GM19193 (cell line): ENCODE measurements around the gene CHCHD3.

ENCODE experiments used
- POLR2A ChIP-seq: IDR thresholded peaks from 4 replicates; pipeline ENCODE4 v1.6.1; 2011; ENCODE audit not compliant: insufficient read depth, insufficient read length; ENCODE audit errors: extremely low read depth

CHCHD3 gene

DNA sequence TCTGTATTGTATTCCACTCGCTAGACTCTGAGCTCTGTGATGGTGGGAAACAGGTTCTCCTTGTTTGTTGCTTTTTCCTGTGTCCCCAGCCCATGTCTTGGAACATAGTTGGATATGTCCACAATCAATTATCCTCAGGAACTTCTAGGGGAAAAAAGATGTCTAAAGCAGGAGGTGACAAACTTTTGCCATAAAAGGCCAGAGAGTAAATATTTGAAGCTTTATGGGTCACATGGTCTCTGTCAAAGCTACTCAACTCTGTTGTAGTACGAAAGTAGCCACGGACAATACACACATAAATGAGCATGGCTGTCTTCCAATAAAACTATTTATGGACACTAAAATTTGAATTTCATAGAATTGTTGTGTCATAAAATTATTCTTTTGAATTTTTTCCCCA is 220.5 kb downstream of the CHCHD3 start:
- no peak for TF ChIP-seq POLR2A

DNA sequence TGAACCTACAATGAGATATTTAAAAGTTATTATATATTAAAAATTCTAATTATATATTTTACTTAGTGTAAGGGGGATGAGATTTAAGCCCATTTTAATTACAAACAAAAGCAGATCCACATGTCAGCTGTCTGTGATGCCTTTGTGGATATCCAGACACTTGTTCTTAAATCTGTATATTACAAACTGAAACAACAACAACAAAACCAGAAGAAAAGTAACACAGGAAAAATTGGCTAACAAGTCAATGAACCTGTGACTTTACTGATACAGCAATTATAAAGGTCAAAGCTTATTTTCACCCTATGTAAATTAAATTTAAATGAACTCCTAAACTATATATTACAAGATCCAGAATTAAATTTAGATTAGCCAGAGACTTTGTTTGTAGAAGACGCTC is 222.7 kb downstream of the CHCHD3 start:
- no peak for TF ChIP-seq POLR2A

DNA sequence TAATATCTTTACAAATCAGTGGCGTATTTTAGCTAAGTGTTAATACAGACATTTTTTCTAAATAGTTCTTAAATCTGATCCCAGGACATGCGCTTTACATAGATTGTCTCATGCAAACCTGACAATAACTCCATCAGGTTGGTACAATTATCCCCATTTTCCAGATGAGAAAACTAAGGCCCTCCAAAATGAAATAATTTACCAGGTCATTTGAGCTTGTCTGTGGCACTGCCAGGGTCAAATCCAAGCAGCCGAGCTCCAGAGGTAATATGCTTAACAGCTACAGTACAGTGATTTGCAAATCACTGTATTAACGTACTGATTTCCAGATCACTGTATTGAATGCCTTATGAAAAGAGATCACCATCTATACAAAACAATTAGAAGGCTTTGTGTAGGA is 223.1 kb downstream of the CHCHD3 start:
- no peak for TF ChIP-seq POLR2A

GRCh38 chr7:132858251-132858650 is 223.6 kb downstream of the CHCHD3 start:
- TF ChIP-seq POLR2A = no peak

DNA sequence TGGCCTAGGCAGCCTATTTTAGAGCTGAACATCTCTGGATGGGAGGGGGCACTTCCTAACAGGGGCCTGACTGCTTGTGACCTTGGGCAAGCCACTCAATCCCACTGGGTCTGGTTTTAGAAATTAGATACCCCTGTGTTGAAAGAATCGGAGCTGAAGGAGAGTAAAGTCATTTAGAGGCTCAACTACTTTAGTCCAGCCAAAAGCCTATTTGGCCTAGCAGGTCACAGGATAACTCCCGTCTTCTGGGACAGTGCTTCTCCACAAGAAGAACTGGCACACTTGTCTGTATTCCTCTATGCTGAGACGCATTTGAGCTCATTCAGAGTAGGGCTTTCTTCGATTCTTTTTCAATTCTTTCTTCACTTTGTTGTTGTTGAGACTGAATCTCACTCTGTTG is 224.2 kb downstream of the CHCHD3 start:
- no peak for TF ChIP-seq POLR2A

DNA sequence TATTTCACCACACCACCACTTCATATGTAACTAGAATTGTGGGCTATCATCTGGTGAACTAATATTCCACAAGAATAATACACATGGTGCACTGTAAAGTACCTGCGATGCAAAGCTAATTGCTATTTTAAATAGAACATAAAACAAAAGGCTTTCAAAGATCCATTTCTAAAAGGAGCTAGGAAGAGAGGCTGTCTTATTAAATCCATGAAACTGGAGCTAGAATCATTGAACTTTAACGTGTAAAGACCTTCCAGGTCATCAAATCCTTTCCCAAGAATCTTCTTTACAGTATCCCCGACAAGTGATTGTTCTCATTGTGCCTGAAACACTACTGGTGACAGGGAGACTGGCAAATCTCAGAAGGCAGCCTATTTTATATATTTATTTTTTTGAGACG is 224.9 kb downstream of the CHCHD3 start:
- no peak for TF ChIP-seq POLR2A

GRCh38 chr7:132856416-132856815 is 225.5 kb downstream of the CHCHD3 start:
- TF ChIP-seq POLR2A = no peak

DNA sequence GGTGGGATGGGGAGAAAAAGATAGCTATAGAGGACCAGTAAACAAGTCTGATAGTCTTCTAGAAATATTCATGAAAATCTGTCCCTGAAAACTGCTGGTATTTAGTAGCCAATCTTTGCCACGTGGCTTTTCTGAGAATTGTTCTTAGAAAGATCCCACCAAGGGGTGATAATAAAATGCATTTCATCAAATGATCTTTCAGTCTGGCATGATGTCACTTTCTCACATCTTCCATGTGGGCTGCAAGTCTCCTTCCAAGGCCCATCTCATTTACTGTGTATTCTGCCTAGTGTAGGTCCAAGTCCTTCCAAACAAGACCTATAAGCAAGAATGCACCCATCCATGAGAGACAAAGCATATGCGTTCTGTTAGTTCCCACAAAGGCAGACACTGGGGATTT is 226.0 kb downstream of the CHCHD3 start:
- TF ChIP-seq POLR2A = no peak

DNA sequence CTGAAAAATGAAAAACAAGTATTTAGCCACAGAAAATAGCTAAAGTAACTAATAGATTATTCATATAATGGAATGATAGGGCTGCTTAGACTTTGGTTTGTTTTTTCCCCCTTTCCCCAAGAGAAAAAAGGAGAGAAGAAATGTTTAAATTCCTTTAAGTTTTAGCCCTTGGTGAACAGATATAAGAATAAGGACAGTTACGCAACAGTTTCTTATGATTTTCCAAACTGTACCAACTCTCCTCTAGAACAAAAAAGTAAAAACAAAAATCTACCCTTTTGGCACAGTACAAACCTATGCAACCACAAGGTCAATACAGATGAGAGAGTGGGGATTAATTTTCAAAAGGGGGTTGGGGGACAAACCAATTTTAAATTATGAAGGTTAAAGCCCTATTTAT is 227.7 kb downstream of the CHCHD3 start:
- no peak for TF ChIP-seq POLR2A

- TF ChIP-seq POLR2A = no peak
These were observed 234.5 kb downstream of the CHCHD3 start for GRCh38 chr7:132847376-132847775.

GRCh38 chr7:132846086-132846485 is 235.8 kb downstream of the CHCHD3 start:
- TF ChIP-seq POLR2A = no peak

DNA sequence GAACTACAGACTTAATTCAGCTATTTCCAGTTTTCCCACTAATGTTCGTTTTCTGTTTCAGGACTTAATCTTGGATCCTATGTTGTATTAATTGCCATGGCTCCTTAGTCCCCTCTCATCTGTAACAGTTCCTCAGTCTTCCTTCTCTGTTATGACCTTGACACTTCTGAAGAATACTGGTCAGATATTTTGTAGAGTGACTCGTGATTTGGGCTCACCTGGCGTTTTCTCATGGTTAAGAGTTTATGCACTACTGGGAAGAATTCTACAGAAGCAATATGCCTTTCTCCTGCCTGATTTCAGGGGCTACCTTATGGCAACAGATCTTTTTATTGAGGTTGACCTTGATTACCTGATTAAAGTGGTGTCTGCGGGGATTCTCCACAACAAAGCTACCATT is 239.4 kb downstream of the CHCHD3 start:
- TF ChIP-seq POLR2A = no peak

GRCh38 chr7:132840199-132840598 is 241.7 kb downstream of the CHCHD3 start:
- no peak for TF ChIP-seq POLR2A

DNA sequence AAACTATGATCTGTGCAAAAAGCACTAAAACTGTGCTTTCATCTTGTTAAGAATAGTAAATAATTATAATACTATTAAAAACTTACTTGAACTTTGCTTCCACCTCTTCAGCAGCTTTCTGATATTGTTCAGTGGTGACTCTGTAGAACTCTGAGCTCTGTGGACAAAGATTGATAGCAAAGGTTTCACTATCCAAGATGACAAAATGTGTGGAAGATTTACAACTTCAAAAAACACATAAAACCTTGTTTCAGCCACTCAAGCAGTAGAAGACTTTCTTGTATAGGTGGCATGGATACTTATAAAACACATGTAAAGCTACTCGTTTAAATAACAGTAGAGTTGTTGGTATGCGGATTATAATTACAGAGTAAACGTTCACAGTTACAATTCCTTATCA is 243.6 kb downstream of the CHCHD3 start:
- no peak for TF ChIP-seq POLR2A

- no peak for TF ChIP-seq POLR2A
These were observed 244.4 kb downstream of the CHCHD3 start for GRCh38 chr7:132837529-132837928.

DNA sequence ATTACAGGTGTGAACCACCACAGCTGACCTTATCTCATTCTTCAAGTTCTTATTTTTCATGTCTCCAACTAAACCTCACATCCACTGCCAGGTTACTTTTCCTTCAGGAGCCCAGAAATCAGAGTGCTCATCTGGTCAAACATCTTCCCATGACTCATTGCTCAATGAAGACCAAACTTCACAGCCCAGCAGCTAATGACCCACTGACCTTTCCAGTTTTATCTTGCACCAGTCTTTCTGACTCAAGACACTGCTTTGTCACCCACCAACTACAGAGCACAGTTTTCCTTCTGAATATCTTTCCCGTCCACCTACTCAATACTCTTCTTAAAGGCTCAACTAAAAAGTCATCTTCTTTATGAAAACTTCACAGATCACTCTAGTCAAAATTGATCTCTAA is 245.1 kb downstream of the CHCHD3 start:
- TF ChIP-seq POLR2A = no peak

DNA sequence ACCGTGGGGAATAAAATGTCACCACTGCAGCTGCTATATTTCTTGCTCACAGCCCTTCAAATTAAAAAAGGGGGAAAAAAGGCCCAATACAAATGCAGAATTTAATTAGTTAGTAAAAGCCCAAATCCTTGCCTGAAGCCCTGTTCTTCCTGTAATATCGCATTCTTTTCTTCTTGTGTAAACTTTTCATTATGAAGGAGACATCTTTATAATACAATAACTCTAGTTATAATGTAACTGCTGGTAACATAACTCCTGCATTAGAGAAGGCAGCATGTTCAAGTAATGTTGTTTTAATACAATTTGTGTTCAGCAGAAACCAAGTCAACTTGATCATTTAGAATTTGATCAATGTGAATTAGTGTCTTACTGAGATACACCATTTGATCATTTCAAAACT is 250.9 kb downstream of the CHCHD3 start:
- TF ChIP-seq POLR2A = no peak
